ENCODE measurements around the gene CBX3. TPM values are rescaled to one million over a fixed set of nuclear protein-coding genes. Genes with fewer than 3 reads are reported as not detected.

The CBX3 gene
- total and polyA plus RNA-seq, 2 of the 8 experiments (the other 6 are each of a cell fraction or from before 2014, with no cell fraction given) = 71.3 to 258 TPM

GRCh38 chr7:26201247-26202018 is at the start of gene CBX3 (continued):
- no peak for TF ChIP-seq CHD7 (IDR thresholded peaks at IDR 0.05; ENCODE audit: insufficient replicate concordance, low read length)
- TF ChIP-seq HDAC6 (IDR thresholded peaks at IDR 0.05; ENCODE audit: low read depth, low read length) = no peak
- TF ChIP-seq BACH1 (IDR thresholded peaks at IDR 0.05; ENCODE audit: low read length) = 0 out of 2 replicates have a peak, but pooled peaks have one; percentile 11
- peak; percentile 74; the same call in 1 of the 2 replicates for TF ChIP-seq POLR2AphosphoS5 (IDR thresholded peaks at IDR 0.05; ENCODE audit: low read depth, low read length)
- TF ChIP-seq KDM4A (IDR thresholded peaks at IDR 0.05; ENCODE audit: low read depth, low read length, severe bottlenecking) = peak; percentile 10
- peak; percentile 57; the same call in 1 of the 2 replicates for TF ChIP-seq SP1 (IDR thresholded peaks at IDR 0.05; ENCODE audit: low read depth, low read length)
- no peak for TF ChIP-seq YY1 (IDR thresholded peaks at IDR 0.05; ENCODE audit: low read depth, low read length)
- no peak for TF ChIP-seq BCL11A (IDR thresholded peaks at IDR 0.05; ENCODE audit: low read depth in 2 of 2, low read length in 2 of 2)
- TF ChIP-seq NRF1 (IDR thresholded peaks at IDR 0.05; ENCODE audit: low read depth, low read length) = no peak
- peak; percentile 85 for TF ChIP-seq TBP (IDR thresholded peaks at IDR 0.05; ENCODE audit: low read depth, low read length)
- no peak for TF ChIP-seq CTBP2 (IDR thresholded peaks at IDR 0.05; ENCODE audit: borderline replicate concordance, insufficient read depth, insufficient read length, low read length)

Measured in H1 (cell line).